SK-N-MC (cell line): Measurements from ENCODE around the gene FXYD5.

Source experiments
- EZH2 ChIP-seq: fragments of 200-600 bp; sonication (generic); IDR thresholded peaks from one replicate; pipeline ENCODE4 v1.6.1; 2017; ENCODE audit warnings: antibody characterized with exemption
- POLR2AphosphoS5 ChIP-seq: IDR thresholded peaks from 2 replicates; pipeline ENCODE4 v1.6.1; 2012; ENCODE audit warnings: mild to moderate bottlenecking, low read depth, low read length, borderline replicate concordance

GRCh38 chr19:35202722-35203688, 48.5 kb downstream of the FXYD5 start:
- TF ChIP-seq POLR2AphosphoS5, result no peak
- TF ChIP-seq EZH2, result no peak
